ENCODE results near the gene RSBN1. TPM values are rescaled to one million over a fixed set of nuclear protein-coding genes. Genes with fewer than 3 reads are reported as not detected.
A peak's percentile ranks its signal among the peaks of the same experiment; 100 is the strongest.

RSBN1 gene
- total RNA-seq, 1 experiment from 2014 or later, result 6.9 TPM

- Histone ChIP-seq H3K4me3 (no peak overlapping the region), H3K27me3 (no peaks in the 10 kb centered on the region), H3K36me3 (peaks cover 22% of the 10 kb centered on the region), H3K9me3 (no peaks in the 10 kb centered on the region)
- no peak for DNase-seq
Observed at GRCh38 chr1:113793878-113794834, 18.1 kb downstream of the RSBN1 start.

DNA sequence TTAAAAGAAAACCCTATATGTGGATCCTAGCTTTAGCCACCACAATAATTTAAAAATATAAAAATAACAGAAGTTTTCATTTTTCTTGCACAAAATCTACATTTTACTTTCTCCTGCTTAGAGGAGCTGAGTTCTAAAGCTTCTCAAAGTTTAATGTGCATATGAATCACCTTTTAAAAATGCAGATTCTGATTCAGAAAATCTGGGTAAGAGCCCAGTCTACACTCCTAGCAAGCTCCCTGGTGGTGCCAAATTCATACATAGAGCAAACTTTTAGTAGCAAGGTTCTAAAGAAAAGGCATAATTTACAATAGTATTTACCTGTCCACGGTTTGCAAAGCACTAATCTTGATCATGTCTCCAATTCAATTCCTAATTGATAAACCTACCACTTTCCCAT lies 19.3 kb downstream of the RSBN1 start:
- DNase-seq, result no peak
- Histone ChIP-seq H3K4me3 (no peak overlapping the region), H3K27me3 (no peaks in the 10 kb centered on the region), H3K9me3 (no peaks in the 10 kb centered on the region), H3K36me3 (peaks cover 24% of the 10 kb centered on the region)

DNA sequence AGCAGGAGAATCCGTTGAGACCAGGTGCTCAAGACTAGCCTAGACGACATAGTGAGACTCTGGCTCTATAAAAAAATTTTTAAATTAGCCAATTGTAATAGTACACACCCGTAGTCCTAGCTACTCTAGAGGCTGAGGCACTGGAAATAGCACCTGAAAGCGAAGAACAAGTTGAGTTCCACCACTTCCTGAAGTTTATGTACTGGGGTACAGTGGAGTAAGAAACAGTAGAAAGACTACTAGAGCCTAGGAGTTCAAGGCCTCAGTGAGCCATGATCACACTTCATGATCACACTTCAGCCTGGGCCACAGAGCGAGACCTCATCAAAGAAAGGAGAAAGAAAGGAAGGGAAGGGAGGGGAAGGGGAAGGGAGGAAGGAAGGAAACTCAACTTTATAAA lies 19.8 kb downstream of the RSBN1 start:
- peaks cover 20% of the 10 kb centered on the region for H3K36me3 ChIP-seq
- no peaks in the 10 kb centered on the region for H3K27me3 ChIP-seq
- H3K4me3 ChIP-seq, result no peak overlapping the region
- no peaks in the 10 kb centered on the region for H3K9me3 ChIP-seq
- no peak for DNase-seq

DNA sequence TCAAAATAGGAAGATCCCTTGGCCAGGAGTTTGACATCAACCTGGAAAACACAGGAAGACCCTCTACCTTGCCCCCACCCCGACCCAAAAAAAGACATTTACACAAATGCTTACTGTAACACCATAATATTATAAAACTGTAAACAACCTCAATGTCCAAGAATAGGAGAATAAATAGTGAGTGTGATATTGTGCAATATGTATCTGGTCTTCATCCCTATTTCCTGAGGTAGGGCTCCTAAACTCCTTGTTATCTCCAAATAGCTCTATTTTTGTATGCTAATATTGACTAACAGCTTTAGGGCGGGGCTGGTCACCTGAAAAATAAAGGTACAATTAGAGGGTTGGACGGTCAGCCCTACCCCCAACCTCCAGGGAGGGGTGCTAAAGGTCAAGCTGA lies 23.5 kb downstream of the RSBN1 start:
- DNase-seq, result no peak
- peaks cover 2% of the 10 kb centered on the region for H3K36me3 ChIP-seq
- H3K9me3 ChIP-seq, result no peaks in the 10 kb centered on the region
- no peak overlapping the region for H3K4me3 ChIP-seq
- no peaks in the 10 kb centered on the region for H3K27me3 ChIP-seq

- Histone ChIP-seq H3K36me3 (peaks cover 2% of the 10 kb centered on the region), H3K4me3 (no peak overlapping the region), H3K27me3 (no peaks in the 10 kb centered on the region), H3K9me3 (no peaks in the 10 kb centered on the region)
- no peak for DNase-seq
Observed at GRCh38 chr1:113787663-113788062, 24.6 kb downstream of the RSBN1 start.

DNA sequence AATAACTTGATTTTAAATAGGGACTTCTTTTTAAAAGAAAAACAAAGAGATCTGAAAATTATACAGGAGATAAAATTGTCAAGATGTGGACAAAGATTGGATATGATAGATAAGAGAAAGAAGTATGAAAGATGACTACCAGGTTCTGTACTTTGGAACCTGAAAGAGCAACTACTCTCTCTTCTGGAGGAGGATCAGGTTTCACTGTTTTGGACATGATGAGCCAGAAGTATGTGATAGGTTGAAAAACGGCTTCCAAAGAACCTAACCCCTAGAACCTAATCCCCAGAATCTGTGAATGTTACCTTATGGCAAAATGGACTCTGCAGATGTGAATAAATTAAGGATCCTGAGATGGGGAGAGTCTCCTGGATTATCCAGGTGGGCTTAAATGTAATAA lies 26.2 kb downstream of the RSBN1 start:
- Histone ChIP-seq H3K4me3 (no peak overlapping the region), H3K9me3 (no peaks in the 10 kb centered on the region), H3K27me3 (no peaks in the 10 kb centered on the region), H3K36me3 (peaks cover 2% of the 10 kb centered on the region)
- DNase-seq, result no peak

DNA sequence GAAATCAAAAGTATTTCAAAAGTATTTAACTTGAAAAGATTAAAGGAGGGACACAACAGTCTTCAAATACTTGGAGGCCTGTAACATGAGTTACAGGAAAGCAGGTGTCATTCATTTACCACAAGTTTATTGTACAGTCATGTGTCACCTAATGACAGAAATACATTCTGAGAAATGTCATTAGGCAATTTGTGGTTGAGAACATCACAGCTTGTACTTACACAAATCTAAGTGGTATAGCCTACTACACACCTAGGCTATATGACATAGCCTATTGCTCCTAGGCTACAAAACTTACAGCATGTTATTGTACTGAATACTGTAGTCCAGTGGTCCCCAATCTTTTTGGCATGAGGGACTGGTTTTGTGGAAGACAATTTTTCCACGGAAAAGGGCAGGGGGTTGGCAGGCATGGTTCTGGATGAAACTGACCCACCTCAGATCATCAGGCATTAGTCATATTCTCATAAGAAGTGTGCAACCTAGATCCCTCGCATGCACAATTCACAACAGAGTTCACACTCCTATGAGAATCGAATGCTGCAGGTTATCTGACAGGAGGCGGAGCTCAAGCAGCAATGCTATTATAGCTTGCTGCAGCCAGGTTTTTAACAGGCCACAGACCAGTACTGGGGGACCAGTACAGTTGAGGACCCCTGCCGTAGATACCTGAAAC lies 28.0 kb downstream of the RSBN1 start:
- Histone ChIP-seq H3K36me3 (peaks cover 2% of the 10 kb centered on the region), H3K9me3 (no peaks in the 10 kb centered on the region), H3K27me3 (no peaks in the 10 kb centered on the region), H3K4me3 (no peak overlapping the region)
- no peak for DNase-seq

- H3K4me3 ChIP-seq, result no peak overlapping the region
Observed at GRCh38 chr1:113783254-113784103, 28.8 kb downstream of the RSBN1 start.

GRCh38 chr1:113782406-113782805 lies 29.9 kb downstream of the RSBN1 start:
- Histone ChIP-seq H3K36me3 (no peaks in the 10 kb centered on the region; the same call in 1 of the 2 replicates), H3K27me3 (no peaks in the 10 kb centered on the region), H3K9me3 (no peaks in the 10 kb centered on the region), H3K4me3 (no peak overlapping the region)
- no peak for DNase-seq

More at GRCh38 chr1:113783254-113784103, 28.8 kb downstream of the RSBN1 start:
- DNase-seq, result peak; percentile 64
- H3K36me3 ChIP-seq, result no peaks in the 10 kb centered on the region; the same call in none of the 2 replicates
- no peaks in the 10 kb centered on the region for H3K27me3 ChIP-seq
- no peaks in the 10 kb centered on the region for H3K9me3 ChIP-seq

GRCh38 chr1:113780374-113781146 lies 31.7 kb downstream of the RSBN1 start:
- Histone ChIP-seq H3K27me3 (no peaks in the 10 kb centered on the region), H3K36me3 (no peaks in the 10 kb centered on the region), H3K4me3 (no peak overlapping the region), H3K9me3 (no peaks in the 10 kb centered on the region)
- no peak for DNase-seq

- DNase-seq, result no peak
- H3K36me3 ChIP-seq, result no peaks in the 10 kb centered on the region
Observed at GRCh38 chr1:113779542-113779941, 32.7 kb downstream of the RSBN1 start.

DNA sequence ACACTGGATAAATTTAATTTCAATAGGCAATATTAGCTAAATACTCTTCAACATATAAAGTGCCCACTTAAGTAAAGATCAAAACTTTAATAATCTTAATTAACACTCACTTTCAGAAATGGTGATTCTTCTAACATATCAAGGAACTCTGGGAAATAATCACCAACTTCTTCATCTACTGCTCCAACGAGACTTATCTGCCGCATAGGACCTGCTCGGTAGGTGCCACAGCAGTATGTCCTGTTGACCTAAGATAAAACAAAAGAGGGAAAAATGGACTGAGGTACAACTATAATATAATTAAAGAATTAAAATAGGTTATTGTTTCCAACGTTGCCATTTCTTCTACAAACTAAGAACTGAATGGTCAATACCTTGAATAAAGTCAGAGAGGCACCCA lies 34.7 kb downstream of the RSBN1 start:
- H3K36me3 ChIP-seq, result peaks cover 3% of the 10 kb centered on the region; the same call in 1 of the 2 replicates
- H3K27me3 ChIP-seq, result no peaks in the 10 kb centered on the region
- H3K9me3 ChIP-seq, result no peaks in the 10 kb centered on the region
- DNase-seq, result no peak
- no peak overlapping the region for H3K4me3 ChIP-seq

More at GRCh38 chr1:113779542-113779941, 32.7 kb downstream of the RSBN1 start:
- H3K4me3 ChIP-seq, result no peak overlapping the region
- H3K27me3 ChIP-seq, result no peaks in the 10 kb centered on the region
- H3K9me3 ChIP-seq, result no peaks in the 10 kb centered on the region

DNA sequence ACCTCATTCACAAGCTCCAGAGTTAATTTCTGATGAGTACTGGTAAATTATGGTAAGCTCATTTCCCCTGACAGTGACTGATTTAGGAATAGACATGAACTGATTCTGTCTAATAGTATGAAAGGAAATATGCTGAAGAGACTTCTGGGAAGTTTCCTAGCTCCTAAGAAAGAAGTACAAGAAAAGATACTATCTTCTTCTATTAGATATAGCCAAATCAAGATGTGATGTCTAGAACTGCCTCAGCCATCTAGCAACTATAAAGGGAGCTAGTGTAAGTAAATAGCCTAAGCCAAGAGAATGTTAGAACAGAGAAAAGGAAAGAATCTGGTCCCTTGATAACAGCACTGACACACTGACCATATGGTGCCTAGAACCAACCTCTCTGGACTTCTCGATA lies 42.2 kb downstream of the RSBN1 start:
- Histone ChIP-seq H3K36me3 (peaks cover 5% of the 10 kb centered on the region; the same call in 1 of the 2 replicates), H3K27me3 (no peaks in the 10 kb centered on the region), H3K4me3 (no peak overlapping the region), H3K9me3 (no peaks in the 10 kb centered on the region)
- DNase-seq, result no peak

GRCh38 chr1:113769601-113769970 lies 42.7 kb downstream of the RSBN1 start:
- Histone ChIP-seq H3K4me3 (no peak overlapping the region), H3K9me3 (no peaks in the 10 kb centered on the region), H3K36me3 (peaks cover 5% of the 10 kb centered on the region; the same call in 1 of the 2 replicates), H3K27me3 (no peaks in the 10 kb centered on the region)
- no peak for DNase-seq

DNA sequence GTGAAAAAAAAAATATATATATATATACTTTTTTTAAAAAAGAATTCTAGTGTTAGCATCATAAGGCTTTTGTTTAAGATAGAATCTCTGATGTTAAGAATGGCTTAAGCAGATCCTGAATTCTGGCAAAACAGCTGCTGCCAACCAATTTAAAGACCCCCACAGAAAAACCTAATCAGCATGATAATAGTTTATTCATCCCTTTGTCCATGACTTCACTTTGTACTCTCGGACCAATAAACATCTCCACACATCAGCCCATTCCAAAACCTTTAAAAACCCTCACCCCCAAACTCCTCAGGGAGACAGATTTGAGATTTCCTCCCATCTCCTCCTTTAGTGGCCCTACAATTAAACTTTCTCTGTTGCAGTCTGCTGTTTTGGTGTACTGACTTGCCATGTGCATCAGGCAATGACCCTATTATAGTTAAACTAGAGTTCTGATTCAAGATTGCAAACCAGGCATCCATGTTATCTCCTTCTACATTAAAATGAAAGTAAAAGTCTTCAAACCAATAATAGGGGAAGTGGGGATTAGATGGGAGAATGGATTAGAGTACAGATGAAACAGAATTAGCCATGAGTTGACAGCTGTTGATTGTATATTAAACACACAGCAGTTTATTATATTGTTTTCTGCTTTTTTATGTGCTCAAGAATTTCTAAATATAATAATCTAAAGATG lies 43.2 kb downstream of the RSBN1 start:
- DNase-seq, result no peak
- H3K4me3 ChIP-seq, result no peak overlapping the region
- no peaks in the 10 kb centered on the region for H3K9me3 ChIP-seq
- no peaks in the 10 kb centered on the region for H3K27me3 ChIP-seq
- peaks cover 5% of the 10 kb centered on the region; the same call in 1 of the 2 replicates for H3K36me3 ChIP-seq

All from MG63 (cell line).